Dermis microvascular lymphatic vessel endothelial cell (primary cell): ENCODE data around the gene ZDHHC22. TPM values are rescaled to one million over a fixed set of nuclear protein-coding genes. Genes with fewer than 3 reads are reported as not detected.
A peak's percentile ranks its signal among the peaks of the same experiment; 100 is the strongest.

Experiments used
- DNase-seq, 2 donors: peaks; one replicate each; pipeline versions ENCODE4 v3.0.0 to v3.0.0-alpha.2; 2010; ENCODE audit warnings: low read depth in 2 of 2
- total RNA-seq: library from RNA; depleted of rRNA; stranded (reverse); fragments of >200 nt; gene quantifications from 2 replicates; pipeline ENCODE4 v1.2.1, GENCODE V29; 2014

ZDHHC22 gene
- total RNA-seq: not detected in 2 replicates

DNA sequence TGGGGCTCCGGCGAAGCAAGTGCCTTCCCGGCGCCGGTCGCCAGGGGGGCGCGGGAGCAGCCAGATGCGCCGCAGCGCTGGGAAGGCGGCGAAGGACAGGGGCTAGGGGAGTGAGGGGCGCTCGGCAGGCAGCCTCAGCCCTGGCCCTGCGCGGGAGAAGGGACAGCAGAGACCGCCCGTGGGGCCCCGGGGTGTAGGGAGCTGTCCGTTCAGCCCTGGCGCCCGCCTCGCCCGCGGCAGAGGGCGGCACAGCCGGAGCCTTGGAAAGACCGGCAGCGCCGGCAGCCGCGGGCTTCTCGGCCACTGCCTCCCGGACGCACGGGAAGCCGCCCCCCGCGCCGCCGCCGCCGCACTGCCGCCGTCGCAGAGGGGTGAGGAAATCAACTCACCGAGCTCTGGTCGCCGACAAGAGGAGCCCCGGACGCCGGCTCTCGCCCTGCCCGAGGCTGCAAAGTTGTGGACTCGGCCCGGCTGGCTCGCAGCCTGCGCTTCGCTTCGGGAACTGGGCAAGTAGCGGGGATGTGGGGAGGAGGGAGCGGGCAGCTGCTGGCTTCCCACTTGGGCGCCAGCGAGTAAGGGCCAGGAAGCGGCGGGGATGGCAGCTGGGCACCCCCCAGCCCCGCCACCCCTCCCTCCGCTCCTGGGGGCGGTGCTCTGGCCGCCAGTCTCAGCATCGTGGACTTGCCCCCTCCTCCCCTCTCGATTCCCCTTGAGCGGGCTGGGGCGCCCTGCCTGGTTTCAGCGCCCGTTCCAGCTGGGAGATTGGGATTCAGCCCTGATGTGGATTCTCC, at the start of gene ZDHHC22:
TSS of gene ZDHHC22 (minus strand) at position 578 of the 791 bp plus-strand sequence. CDS start 2,053 bp downstream, outside the sequence.
- DNase-seq: peak in 1 of 2 donors; percentile 58

- no peak for DNase-seq
Measured at GRCh38 chr14:77190977-77191376, 49.4 kb upstream of the ZDHHC22 start.

DNA sequence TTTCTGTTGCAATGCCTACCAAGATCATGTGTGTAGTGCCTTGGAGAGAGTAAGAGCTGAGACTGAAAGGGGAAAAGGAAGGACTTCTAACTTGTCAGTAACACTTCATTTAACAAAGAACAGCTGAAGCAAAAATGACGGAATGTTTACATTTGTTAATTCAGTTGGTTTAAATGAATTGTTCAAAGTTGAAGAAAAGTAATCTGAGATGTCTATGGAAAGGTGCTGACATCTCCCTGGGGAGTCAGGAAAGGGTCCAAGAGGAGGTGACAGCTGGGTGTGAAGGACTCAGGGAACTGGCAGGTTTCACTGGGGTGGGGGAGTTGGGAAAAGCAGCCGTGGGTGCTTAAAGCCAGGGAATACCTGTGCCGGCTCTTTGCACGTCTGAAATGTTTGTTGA, 47.9 kb upstream of the ZDHHC22 start:
- DNase-seq: no peak

GRCh38 chr14:77187649-77188012, 46.0 kb upstream of the ZDHHC22 start:
- DNase-seq: no peak

DNA sequence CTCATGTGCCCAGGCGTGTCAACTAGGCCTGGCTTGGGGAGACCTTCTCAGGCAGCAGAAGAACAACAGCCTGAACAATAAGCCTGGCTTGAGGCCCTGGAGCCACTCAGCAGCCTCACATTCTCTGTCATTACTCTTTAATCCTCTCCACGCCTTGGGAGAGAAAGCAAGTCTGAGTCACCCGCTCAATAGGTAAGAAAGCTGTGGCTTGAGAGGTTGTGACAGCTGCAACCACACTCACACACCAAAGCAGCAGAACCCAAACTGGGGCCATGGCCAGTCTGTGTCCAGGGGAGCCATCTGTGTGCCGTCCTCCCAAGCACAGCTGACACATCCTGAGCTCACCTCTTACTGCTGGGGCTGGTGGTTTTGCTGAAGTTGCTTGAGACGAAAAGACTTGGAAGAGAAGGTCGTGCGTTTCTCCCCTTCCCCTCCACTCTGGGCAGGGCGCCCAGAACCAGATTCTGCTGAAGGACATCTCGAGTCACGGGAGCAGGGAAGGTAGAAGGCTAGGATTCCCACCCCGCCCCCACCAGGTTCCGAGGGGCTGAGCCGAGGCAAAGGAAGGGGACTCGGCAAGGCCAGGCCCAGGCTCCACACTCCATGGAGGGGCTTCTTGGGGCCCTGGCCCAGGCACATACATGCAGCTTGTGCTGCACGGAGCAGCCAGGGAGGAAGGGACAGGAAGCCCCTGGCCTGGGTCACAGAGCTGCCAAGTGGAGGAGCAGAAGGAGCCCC, 45.5 kb upstream of the ZDHHC22 start:
- DNase-seq: no peak

- DNase-seq: no peak
Measured at GRCh38 chr14:77185093-77185465, 43.5 kb upstream of the ZDHHC22 start.

- no peak for DNase-seq
Measured at GRCh38 chr14:77184396-77185092, 43.0 kb upstream of the ZDHHC22 start.

DNA sequence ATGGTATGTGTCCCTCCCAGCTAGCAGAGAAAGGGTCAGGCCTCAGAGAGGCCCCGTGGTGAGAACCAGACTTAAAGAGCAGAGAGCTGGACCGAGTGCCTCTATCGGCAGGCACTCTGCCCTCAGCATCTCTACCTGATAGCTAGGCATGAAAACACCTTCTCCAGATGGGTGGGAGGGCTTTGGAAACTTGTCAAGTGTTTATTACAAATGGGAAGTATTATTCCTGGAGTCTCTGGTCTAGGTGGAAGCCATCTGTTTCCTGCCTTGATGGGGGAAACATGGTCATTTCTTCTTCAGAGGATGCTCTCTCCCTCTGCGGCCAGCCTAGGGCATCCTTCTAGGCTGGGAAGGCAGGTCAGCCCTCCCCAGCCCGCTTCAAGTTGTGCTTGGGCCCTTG, 42.3 kb upstream of the ZDHHC22 start:
- DNase-seq: no peak

DNA sequence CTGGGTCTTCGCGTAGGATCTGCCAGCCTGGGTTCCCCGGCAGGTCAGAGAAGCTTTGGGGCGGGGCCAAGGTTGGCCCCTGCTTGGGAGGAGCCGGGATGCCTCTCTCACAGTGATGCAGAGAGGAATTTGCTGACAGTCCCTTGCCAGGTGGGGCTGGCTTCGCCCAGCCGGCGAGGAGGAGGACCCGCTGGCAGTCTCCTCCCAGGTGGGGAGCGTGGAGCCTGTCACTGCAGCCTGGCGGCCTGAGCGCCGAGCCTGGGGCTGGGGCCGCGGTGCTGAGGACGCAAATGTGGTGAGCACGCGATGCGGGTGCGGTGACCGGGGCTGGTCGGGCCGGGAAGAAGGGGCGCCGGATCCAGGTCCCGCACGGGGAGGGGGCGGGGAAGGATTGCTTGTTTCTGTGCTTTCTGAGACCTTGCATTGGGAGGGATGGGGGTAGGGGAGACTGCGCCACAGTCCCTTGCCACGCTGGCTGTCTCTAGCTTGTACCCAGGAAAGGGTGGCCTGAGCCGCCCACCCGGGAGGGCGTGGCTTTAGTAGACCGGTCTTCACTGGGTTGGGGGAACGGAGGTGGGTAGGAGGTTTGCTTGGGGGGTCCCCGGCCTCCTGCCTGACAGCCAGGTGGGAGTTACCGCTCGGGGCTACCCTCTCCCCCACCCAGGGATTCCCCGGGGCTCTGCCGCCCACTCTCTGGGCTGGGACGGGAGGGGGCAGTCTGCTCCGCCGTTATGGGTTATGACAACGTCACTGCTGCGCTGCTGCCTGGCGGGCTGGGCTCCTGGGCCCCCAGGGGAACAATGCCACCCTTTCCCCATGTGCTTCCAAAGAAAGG, 40.2 kb upstream of the ZDHHC22 start, which contains the start of gene TMEM63C:
TSS of gene TMEM63C (plus strand) at position 196 of the 835 bp plus-strand sequence. CDS start 37,016 bp downstream, outside the sequence.
- no peak for DNase-seq

- no peak for DNase-seq
Measured at GRCh38 chr14:77180726-77181602, 39.4 kb upstream of the ZDHHC22 start.

- no peak for DNase-seq
Measured at GRCh38 chr14:77178656-77179055, 37.1 kb upstream of the ZDHHC22 start.

- DNase-seq: no peak
Measured at GRCh38 chr14:77177702-77178101, 36.1 kb upstream of the ZDHHC22 start.

- no peak for DNase-seq
Measured at GRCh38 chr14:77175843-77176242, 34.3 kb upstream of the ZDHHC22 start.

DNA sequence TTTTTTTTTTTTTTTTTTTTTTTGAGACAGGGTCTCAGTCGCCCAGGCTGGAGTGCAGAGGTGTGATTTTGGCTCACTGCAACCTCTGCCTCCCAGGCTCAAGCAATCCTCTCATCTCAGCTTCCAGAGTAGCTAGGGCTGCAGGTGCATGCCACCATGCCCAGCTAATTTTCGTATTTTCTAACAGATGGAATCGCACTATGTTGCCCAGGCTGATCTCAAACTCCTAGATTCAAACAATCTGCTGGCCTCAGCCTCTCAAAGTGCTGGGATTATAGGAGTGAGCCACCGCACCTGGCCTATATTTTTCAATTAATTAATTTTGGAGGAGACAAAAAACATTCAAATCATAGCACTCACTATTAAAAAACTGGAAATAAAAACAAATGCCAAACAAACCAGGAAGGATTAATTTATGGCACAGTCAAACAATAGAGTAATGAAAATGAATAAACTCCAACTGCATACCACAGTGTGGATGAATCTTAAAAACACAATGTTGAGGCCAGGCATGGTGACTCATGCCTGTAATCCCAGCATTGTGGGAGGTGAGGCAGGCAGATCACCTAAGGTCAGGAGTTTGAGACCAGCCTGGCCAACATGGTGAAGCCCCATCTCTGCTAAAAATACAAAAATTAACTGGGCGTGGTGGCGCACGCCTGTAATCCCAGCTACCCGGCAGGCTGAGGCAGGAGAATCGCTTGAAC, 32.5 kb upstream of the ZDHHC22 start:
- peak in 1 of 2 donors; percentile 20 for DNase-seq

GRCh38 chr14:77172916-77173315, 31.3 kb upstream of the ZDHHC22 start:
- DNase-seq: no peak

DNA sequence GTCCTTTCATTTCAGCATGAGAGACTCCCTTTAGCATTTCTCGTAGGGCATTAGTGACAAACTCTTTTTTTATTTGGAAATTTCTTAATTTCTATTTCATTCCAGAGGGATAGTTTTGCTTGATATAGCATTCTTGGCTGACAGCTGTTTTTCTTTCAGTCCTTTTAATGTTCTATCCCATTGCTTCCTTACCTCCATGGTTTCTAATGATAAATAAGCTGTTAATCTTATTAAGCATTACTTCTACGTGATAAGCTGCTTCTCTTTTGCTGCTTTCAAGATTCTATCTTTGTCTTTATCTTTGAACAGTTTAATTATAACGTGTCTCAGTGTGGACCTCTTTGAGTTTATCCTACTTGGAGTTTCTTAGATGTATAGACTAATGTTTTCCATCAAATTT, 28.5 kb upstream of the ZDHHC22 start:
- no peak for DNase-seq

GRCh38 chr14:77161011-77161410, 19.4 kb upstream of the ZDHHC22 start:
- DNase-seq: no peak

DNA sequence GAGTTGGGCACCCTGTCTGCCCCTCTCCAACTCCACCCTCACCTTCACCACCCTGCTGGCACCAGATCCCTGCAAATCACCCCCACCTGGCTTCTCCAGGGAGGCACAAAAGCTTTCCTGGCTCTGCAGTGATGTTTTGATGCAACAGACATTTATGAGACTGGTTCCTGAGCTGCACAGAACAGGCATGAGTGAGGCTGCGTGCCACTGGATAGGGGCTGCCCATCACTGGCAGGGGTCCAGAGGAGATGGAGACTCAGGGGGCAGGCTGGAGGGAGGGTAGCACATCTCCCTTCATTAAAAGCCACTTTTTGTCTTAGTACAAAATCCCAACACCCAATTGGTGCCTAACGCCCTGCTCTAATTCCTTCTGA, 17.3 kb upstream of the ZDHHC22 start:
- no peak for DNase-seq

- peak in 1 of 2 donors; percentile 29 for DNase-seq
Measured at GRCh38 chr14:77158175-77158881, 16.7 kb upstream of the ZDHHC22 start.
